Lower lobe of right lung (tissue), 2 donors: ENCODE measurements around the gene GZMM. TPM values are rescaled to one million over a fixed set of nuclear protein-coding genes. Genes with fewer than 3 reads are reported as not detected.

Experiments used
- ATAC-seq, 2 donors: fragments of 200-7000 bp; cut with Tn5 transposase; one replicate each; pipeline ENCODE4 v1.9.1; 2020 to 2022; ENCODE audit warnings: mild to moderate bottlenecking in 2 of 2, moderate library complexity in 2 of 2
- DNase-seq: peaks from one replicate; pipeline ENCODE4 v3.0.0-alpha.2; 2020
- H3K27ac ChIP-seq: fragments of 200-600 bp; one replicate; pipeline ENCODE4 v1.8.0; 2022
- H3K27me3 ChIP-seq: fragments of 200-600 bp; one replicate; pipeline ENCODE4 v1.8.0; 2022; ENCODE audit warnings: low read depth
- H3K36me3 ChIP-seq: fragments of 200-600 bp; one replicate; pipeline ENCODE4 v1.8.0; 2022; ENCODE audit warnings: mild to moderate bottlenecking
- H3K4me1 ChIP-seq: fragments of 200-600 bp; one replicate; pipeline ENCODE4 v1.8.0; 2022
- H3K4me3 ChIP-seq: fragments of 200-600 bp; one replicate; pipeline ENCODE4 v1.8.0; 2022; ENCODE audit warnings: mild to moderate bottlenecking
- H3K9me3 ChIP-seq: fragments of 200-600 bp; one replicate; pipeline ENCODE4 v1.8.0; 2022
- CTCF ChIP-seq: fragments of 200-600 bp; IDR thresholded peaks from one replicate; pipeline ENCODE4 v1.8.0; 2022; ENCODE audit warnings: antibody characterized with exemption, mild to moderate bottlenecking
- intact Hi-C: fragments of 100-400 bp; cut with DNase I; formaldehyde crosslinking; loops from one replicate; pipeline ENCODE4 v1.11.0; 2022
- long read RNA-seq: library from polyadenylated mRNA; unstranded; transcript quantifications from one replicate; pipeline ENCODE4 v2.0.0, GENCODE V29; 2021
- total RNA-seq: library from RNA; stranded (reverse); fragmentation: NEBNext Ultra II Directional; extraction: Animal tissue kit (Norgen Biotek cat#: 25700); gene quantifications from one replicate; pipeline ENCODE4 v1.2.1, GENCODE V29; 2021
- donor health status: DM: no; HTN: yes; CAD: no; lungs with severe emphysema.

Gene GZMM
- total RNA-seq = 3.6 TPM
- long read RNA-seq, partial matches to known transcripts = 1 of 1 reads
- long read RNA-seq, other reads (novel, unspliced or antisense) = 0 of 1 reads

- DNase-seq (no peak), ATAC-seq (peak; percentile 59 to 63)
- H3K27ac ChIP-seq = no peak within 1 kb of the TSS
- H3K27me3 ChIP-seq = no peaks in the 10 kb centered on the region
- H3K36me3 ChIP-seq = peaks cover 25% of the 10 kb centered on the region
- no peaks in the 10 kb centered on the region for H3K4me1 ChIP-seq
- no peak for TF ChIP-seq CTCF
- H3K9me3 ChIP-seq = no peaks in the 10 kb centered on the region
- intact Hi-C loops = no loop called here
- H3K4me3 ChIP-seq = no peak within 1 kb of the TSS
Measured at GRCh38 chr19:543910-544608, at the start of gene GZMM. GZMM (plus strand) TSS chr19:544053; CDS start chr19:544072, 19 bp downstream.

GRCh38 chr19:494171-495080, 49.4 kb upstream of the GZMM start:
- Histone ChIP-seq H3K36me3 (no peaks in the 10 kb centered on the region), H3K4me3 (no peak overlapping the region), H3K9me3 (no peaks in the 10 kb centered on the region), H3K27ac (no peak overlapping the region), H3K4me1 (peaks cover 8% of the 10 kb centered on the region), H3K27me3 (peaks cover 35% of the 10 kb centered on the region)
- intact Hi-C loops = no loop called here
- TF ChIP-seq CTCF = no peak
- DNase-seq = no peak
- ATAC-seq = no peak

DNA sequence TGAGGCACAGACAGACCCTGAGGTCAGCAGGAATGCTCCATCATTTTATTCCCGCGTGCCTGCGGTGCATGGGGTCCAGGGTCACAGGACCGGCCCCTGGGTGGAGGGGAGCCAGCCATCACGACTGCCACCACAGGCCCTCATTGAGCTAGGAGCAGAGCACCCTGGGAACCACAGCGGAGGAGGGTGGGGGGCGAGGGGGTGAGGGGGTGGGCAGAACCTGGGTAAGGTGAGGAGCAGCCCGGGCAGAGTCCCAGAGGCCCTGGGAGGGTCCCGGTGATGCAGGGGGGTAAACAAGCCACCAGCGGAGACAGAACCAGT, 48.8 kb upstream of the GZMM start:
- intact Hi-C loops = no loop called here
- no peak for TF ChIP-seq CTCF
- peaks cover 36% of the 10 kb centered on the region for H3K27me3 ChIP-seq
- H3K4me1 ChIP-seq = peaks cover 2% of the 10 kb centered on the region
- H3K36me3 ChIP-seq = no peaks in the 10 kb centered on the region
- no peak overlapping the region for H3K4me3 ChIP-seq
- H3K9me3 ChIP-seq = no peaks in the 10 kb centered on the region
- no peak overlapping the region for H3K27ac ChIP-seq
- DNase-seq = no peak
- no peak for ATAC-seq

- peak; percentile 51 for DNase-seq
- Histone ChIP-seq H3K9me3 (no peaks in the 10 kb centered on the region), H3K27me3 (peaks cover 36% of the 10 kb centered on the region), H3K4me3 (no peak overlapping the region), H3K4me1 (no peaks in the 10 kb centered on the region), H3K36me3 (no peaks in the 10 kb centered on the region), H3K27ac (no peak overlapping the region)
- peak; percentile 70 for TF ChIP-seq CTCF
- ATAC-seq = peak; percentile 18 to 40
- intact Hi-C loops = no loop called here
Measured at GRCh38 chr19:495402-496111, 48.3 kb upstream of the GZMM start.

DNA sequence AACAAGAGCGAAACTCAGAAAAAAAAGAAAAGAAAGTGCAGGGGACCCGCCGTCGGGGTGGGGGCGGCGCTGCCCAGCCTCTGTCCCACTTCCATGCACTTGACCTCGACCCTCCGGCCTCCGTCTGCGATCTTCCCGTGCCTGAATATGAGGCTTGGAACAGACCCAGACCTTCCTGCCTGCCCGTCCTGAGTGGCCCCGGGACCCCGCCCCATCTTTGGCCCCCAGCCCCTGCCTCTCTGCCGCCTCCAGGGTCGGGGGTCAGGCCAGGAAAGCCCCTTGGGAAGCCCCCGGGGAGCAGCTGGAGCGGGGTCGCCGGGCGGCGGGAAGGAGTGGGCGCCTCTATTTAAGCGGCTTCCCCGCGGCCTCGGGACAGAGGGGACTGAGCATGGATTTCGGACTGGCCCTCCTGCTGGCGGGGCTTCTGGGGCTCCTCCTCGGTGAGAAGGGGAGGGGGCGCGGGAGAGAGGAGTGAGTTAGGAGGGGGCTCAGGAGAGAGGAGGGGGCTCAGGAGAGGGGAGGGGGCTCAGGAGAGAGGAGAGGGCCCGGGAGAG, 47.7 kb upstream of the GZMM start, which contains the start of gene MADCAM1:
Gene MADCAM1 (plus strand): TSS at position 375 of the 554 bp plus-strand sequence. CDS start 14 bp downstream, at position 389.
- ATAC-seq (no peak), DNase-seq (no peak)
- no peak within 1 kb of the TSS for H3K27ac ChIP-seq
- peaks cover 36% of the 10 kb centered on the region for H3K27me3 ChIP-seq
- intact Hi-C loops = no loop called here
- H3K9me3 ChIP-seq = no peaks in the 10 kb centered on the region
- no peaks in the 10 kb centered on the region for H3K36me3 ChIP-seq
- no peak for TF ChIP-seq CTCF
- no peak within 1 kb of the TSS for H3K4me3 ChIP-seq
- H3K4me1 ChIP-seq = no peaks in the 10 kb centered on the region
